Pancreas (tissue), 10 donors: ENCODE data around the gene KXD1. TPM values are rescaled to one million over a fixed set of nuclear protein-coding genes. Genes with fewer than 3 reads are reported as not detected.

Experiments
- ATAC-seq, 4 donors: fragments of 200-7000 bp; cut with Tn5 transposase; one replicate each; pipeline versions ENCODE4 v1.8.0 to v1.9.1; 2020; ENCODE audit warnings: mild to moderate bottlenecking in 4 of 4, moderate library complexity in 4 of 4
- DNase-seq, 6 donors: peaks; one replicate each; pipeline ENCODE4 v3.0.0-alpha.2; 2020
- FAIRE-seq: peaks from 2 replicates; lab custom pipeline; 2012; peaks lifted over from hg19 to GRCh38; lab: Jason Lieb, UNC
- H3K27ac ChIP-seq, 4 donors: fragments of 200-600 bp; sonication (generic); 1 replicate in 3 of 4; 2 replicates in 1 of 4; pipeline versions ENCODE4 v1.5.0 to v1.8.0; 2020
- H3K27me3 ChIP-seq, 4 donors: fragments of 200-600 bp; one replicate each; pipeline ENCODE4 v1.8.0; 2021
- H3K36me3 ChIP-seq, 3 donors: fragments of 200-600 bp; sonication (generic) in 1 of 3; one replicate each; pipeline versions ENCODE4 v1.5.0 to v1.8.0; 2020 to 2021
- H3K4me1 ChIP-seq, 3 donors: fragments of 200-600 bp; one replicate each; pipeline ENCODE4 v1.8.0; 2021
- H3K4me3 ChIP-seq, 4 donors: fragments of 200-600 bp; sonication (generic) in 2 of 4; one replicate each; pipeline versions ENCODE4 v1.5.0 to v1.8.0; 2020 to 2021
- H3K9me3 ChIP-seq, 4 donors: fragments of 200-600 bp; one replicate each; pipeline ENCODE4 v1.8.0; 2021
- CTCF ChIP-seq, 4 donors: fragments of 200-600 bp; sonication (generic) in 3 of 4; IDR thresholded peaks; one replicate each; pipeline versions ENCODE4 v1.5.0 to v1.8.0; 2021; ENCODE audit warnings: antibody characterized with exemption in 4 of 4
- WGBS, 2 donors: extraction: QIAGEN DNeasy Blood & Tissue Kit; methylation state at CpG; one replicate each; pipeline ENCODE4 v1.1.7; 2013; 5-methylcytosine and 5-hydroxymethylcytosine counted together
- intact Hi-C, 3 donors: fragments of 100-400 bp; cut with DNase I; formaldehyde crosslinking; loops; one replicate each; pipeline versions ENCODE4 v1.11.1 to v1.14.2; 2022
- polyA plus RNA-seq, 2 donors: library from polyadenylated mRNA; stranded (reverse); fragments of 200-250 nt; gene quantifications; one replicate each; pipeline ENCODE4 v1.2.3, GENCODE V29; 2013
- total RNA-seq, 6 donors: library from RNA; stranded (reverse); fragmentation: NEBNext Ultra II Directional in 4 of 6; extraction: Animal tissue kit (Norgen Biotek cat#: 25700) in 4 of 6; gene quantifications; one replicate each; pipeline versions ENCODE4 v1.2.1 to v1.2.4, GENCODE V29; 2021 to 2023
- donor health status: healthy with polysubstance abuse.
- donor health status: DM: no; HTN: no; CAD: no; lungs with moderate emphysema.
- donor health status: DM: no; HTN: no; CAD: no.
- donor health status: control.
- donor health status: control.
- donor health status: Bipolar disorder and iron deficiency.
- donor health status: DM: yes; HTN: yes; CAD: no.
- donor health status: DM: no; HTN: no; CAD: no.
- donor health status: DM: no; HTN: no; CAD: no.
- donor health status: DM: yes; HTN: yes; CAD: no.

Gene KXD1
- total and polyA plus RNA-seq, 8 donors, result 33.4 to 66.9 (median 42.2) TPM

DNA sequence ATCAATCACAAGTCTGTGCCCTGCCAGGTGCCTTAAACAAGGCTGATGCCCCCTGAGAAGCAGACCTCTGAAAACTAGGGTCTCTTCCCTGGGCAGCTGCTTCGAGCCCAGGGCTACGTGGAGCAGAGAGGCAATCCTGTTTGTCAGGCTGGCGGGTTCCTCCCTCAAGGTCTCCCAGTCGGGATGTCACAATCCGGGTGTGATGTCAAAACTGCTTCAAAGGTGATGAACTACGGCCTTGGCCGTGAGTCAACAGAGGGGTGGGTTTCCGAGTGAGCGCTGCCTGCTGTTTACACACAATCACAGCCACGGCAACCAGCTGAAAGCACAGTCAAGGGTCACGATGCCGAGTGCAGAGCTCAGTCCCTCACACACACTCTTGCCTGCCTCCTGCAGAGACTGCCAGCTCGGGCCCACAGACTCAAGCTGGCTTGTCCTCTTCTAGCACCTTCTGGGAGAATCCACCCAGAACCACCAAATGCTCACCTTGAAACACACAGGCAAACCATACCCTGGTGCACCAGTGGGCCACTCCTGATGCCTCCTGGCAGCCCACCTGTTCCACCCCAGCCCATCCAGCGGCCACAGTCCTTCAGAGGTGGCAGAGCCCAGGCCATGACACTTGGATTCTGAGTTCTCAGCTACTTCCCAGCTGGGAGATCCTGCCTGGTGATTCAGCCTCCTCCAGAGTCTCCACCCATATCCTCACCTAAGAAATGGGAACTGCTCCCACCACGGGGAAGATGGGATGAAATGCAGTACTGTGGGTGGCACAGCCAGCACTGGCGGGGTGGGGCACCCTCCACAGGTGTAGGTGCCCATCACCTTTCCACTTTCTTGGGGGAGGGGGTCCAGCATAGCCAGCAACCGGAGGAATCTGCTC is 42.6 kb upstream of the KXD1 start:
- whole genome bisulfite sequencing, 2 donors, result 25 to 26% methylated on average over 17 of the region's 17 CpGs
- DNase-seq (peak in 4 of 6 donors; percentile 50 to 66 (median 58)), ATAC-seq (peak; percentile 51 to 75 (median 66)), FAIRE-seq (no peak)
- intact Hi-C loops, result no loop called here
- peak overlapping the region; percentile 4 to 62 (median 48) for H3K27ac ChIP-seq
- H3K27me3 ChIP-seq, result no peaks in the 10 kb centered on the region
- H3K4me3 ChIP-seq, result no peak overlapping the region
- H3K9me3 ChIP-seq, result no peaks in the 10 kb centered on the region
- TF ChIP-seq CTCF (IDR thresholded peaks at IDR 0.05), result no peak
- H3K36me3 ChIP-seq, result no peaks in the 10 kb centered on the region
- H3K4me1 ChIP-seq, result peaks cover 7 to 20% (median 10%) of the 10 kb centered on the region in 3 donors

DNA sequence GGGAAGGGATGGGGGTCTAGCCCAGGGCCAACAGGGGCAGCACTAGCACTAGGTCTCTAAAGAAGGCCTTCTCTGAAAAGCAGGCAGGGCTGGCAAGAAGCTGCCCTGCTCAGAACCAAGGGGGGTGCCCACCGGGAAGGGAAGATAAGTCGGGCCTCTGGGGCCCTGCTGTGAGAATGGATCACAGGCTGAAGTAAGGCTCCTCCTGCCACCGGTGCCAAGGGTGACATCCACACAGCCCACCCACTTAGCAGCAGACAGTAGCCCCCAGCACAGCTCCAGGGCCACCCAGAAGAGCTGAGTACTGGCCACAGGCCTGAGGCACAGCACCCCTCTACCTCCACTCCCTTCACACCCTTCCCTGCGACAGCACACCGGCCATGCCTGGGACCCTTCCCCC is 41.7 kb upstream of the KXD1 start:
- FAIRE-seq, result no peak
- no peak for TF ChIP-seq CTCF (IDR thresholded peaks at IDR 0.05)
- 82 to 83% methylated on average over 5 of the region's 5 CpGs for WGBS, 2 donors
- H3K4me1 ChIP-seq, result peaks cover 8 to 20% (median 10%) of the 10 kb centered on the region in 3 donors
- no peaks in the 10 kb centered on the region for H3K9me3 ChIP-seq
- H3K27ac ChIP-seq, result no peak overlapping the region
- ATAC-seq, result no peak
- no peak overlapping the region for H3K4me3 ChIP-seq
- H3K27me3 ChIP-seq, result no peaks in the 10 kb centered on the region
- no peaks in the 10 kb centered on the region for H3K36me3 ChIP-seq
- no peak for DNase-seq
- intact Hi-C loops, result no loop called here

GRCh38 chr19:18517606-18518005 is 40.1 kb upstream of the KXD1 start:
- H3K9me3 ChIP-seq, result no peaks in the 10 kb centered on the region
- H3K4me1 ChIP-seq, result peaks cover 8 to 20% (median 10%) of the 10 kb centered on the region in 3 donors
- H3K4me3 ChIP-seq, result no peak overlapping the region
- no peaks in the 10 kb centered on the region for H3K36me3 ChIP-seq
- FAIRE-seq, result no peak
- intact Hi-C loops, result no loop called here
- no peak for DNase-seq
- no peak for ATAC-seq
- TF ChIP-seq CTCF (IDR thresholded peaks at IDR 0.05), result no peak
- H3K27ac ChIP-seq, result no peak overlapping the region
- 85 to 87% methylated on average over 4 of the region's 4 CpGs for WGBS, 2 donors
- no peaks in the 10 kb centered on the region for H3K27me3 ChIP-seq

- intact Hi-C loops, result no loop called here
- no peak for FAIRE-seq
- H3K27me3 ChIP-seq, result no peaks in the 10 kb centered on the region
- H3K36me3 ChIP-seq, result no peaks in the 10 kb centered on the region
- peak overlapping the region in 1 of 4 donors; percentile 97 for H3K27ac ChIP-seq
- 89 to 93% methylated on average over 9 of the region's 9 CpGs for WGBS, 2 donors
- H3K4me1 ChIP-seq, result peaks cover 8 to 20% (median 10%) of the 10 kb centered on the region in 3 donors
- no peak for ATAC-seq
- no peak overlapping the region for H3K4me3 ChIP-seq
- no peak for TF ChIP-seq CTCF (IDR thresholded peaks at IDR 0.05)
- no peaks in the 10 kb centered on the region for H3K9me3 ChIP-seq
- no peak for DNase-seq
Measured at GRCh38 chr19:18518639-18519038, 39.0 kb upstream of the KXD1 start.
